NCI-H2029 (cell line): ENCODE data around the gene BMERB1.
"Not testable (repeated sequence)": the region's sequence is repeated elsewhere in the genome, so short reads cannot be mapped to it uniquely, and the experiment has no call there.

Source experiments
- DNase-seq: peaks from one replicate; lab custom pipeline; 2025; lab: John Stamatoyannopoulos, UW

Gene BMERB1

GRCh38 chr16:15523939-15524338 lies 89.6 kb downstream of the BMERB1 start:
- DNase-seq = no peak

- DNase-seq = no peak
Observed at GRCh38 chr16:15524966-15525365, 90.6 kb downstream of the BMERB1 start.

- DNase-seq = no peak
Observed at GRCh38 chr16:15526097-15526496, 91.7 kb downstream of the BMERB1 start.

- no peak for DNase-seq
Observed at GRCh38 chr16:15526731-15527130, 92.3 kb downstream of the BMERB1 start.

- DNase-seq = no peak
Observed at GRCh38 chr16:15529673-15530072, 95.3 kb downstream of the BMERB1 start.

GRCh38 chr16:15530085-15530484 lies 95.7 kb downstream of the BMERB1 start:
- DNase-seq = no peak

- DNase-seq = no peak
Observed at GRCh38 chr16:15532825-15533224, 98.4 kb downstream of the BMERB1 start.

- DNase-seq = no peak
Observed at GRCh38 chr16:15533386-15533785, 99.0 kb downstream of the BMERB1 start.

GRCh38 chr16:15535772-15536171 lies 101.4 kb downstream of the BMERB1 start:
- DNase-seq = no peak

GRCh38 chr16:15536843-15537242 lies 102.5 kb downstream of the BMERB1 start:
- DNase-seq = no peak

- no peak for DNase-seq
Observed at GRCh38 chr16:15538507-15538906, 104.1 kb downstream of the BMERB1 start.

GRCh38 chr16:15539197-15539596 lies 104.8 kb downstream of the BMERB1 start:
- no peak for DNase-seq

GRCh38 chr16:15542261-15542660 lies 107.9 kb downstream of the BMERB1 start:
- no peak for DNase-seq

- DNase-seq = no peak
Observed at GRCh38 chr16:15542734-15543347, 108.5 kb downstream of the BMERB1 start.

GRCh38 chr16:15544405-15544804 lies 110.0 kb downstream of the BMERB1 start:
- no peak for DNase-seq

GRCh38 chr16:15545544-15545943 lies 111.2 kb downstream of the BMERB1 start:
- DNase-seq = no peak

GRCh38 chr16:15547072-15547767 lies 112.8 kb downstream of the BMERB1 start:
- DNase-seq = not testable (repeated sequence)

GRCh38 chr16:15547768-15548096 lies 113.3 kb downstream of the BMERB1 start:
- no peak for DNase-seq

GRCh38 chr16:15548482-15548891 lies 114.1 kb downstream of the BMERB1 start:
- no peak for DNase-seq

- DNase-seq = no peak
Observed at GRCh38 chr16:15552507-15552906, 118.1 kb downstream of the BMERB1 start.

GRCh38 chr16:15553313-15554088 lies 119.1 kb downstream of the BMERB1 start:
- no peak for DNase-seq

- no peak for DNase-seq
Observed at GRCh38 chr16:15556130-15556529, 121.7 kb downstream of the BMERB1 start.

- DNase-seq = no peak
Observed at GRCh38 chr16:15557258-15557657, 122.9 kb downstream of the BMERB1 start.
